Activated CD8-positive, alpha-beta memory T cell treated with anti-CD3 and anti-CD28 coated beads for 48 hours (primary cell): ENCODE results near the gene CAV1.

ENCODE experiments used
- DNase-seq, 3 experiments: peaks; one replicate each; pipeline ENCODE4 v3.0.0-alpha.2; 2020; ENCODE audit warnings: low read depth in 2 of 3, low spot score in 2 of 3

The CAV1 gene

GRCh38 chr7:116610210-116610609 is 85.4 kb downstream of the CAV1 start:
- DNase-seq, result no peak

DNA sequence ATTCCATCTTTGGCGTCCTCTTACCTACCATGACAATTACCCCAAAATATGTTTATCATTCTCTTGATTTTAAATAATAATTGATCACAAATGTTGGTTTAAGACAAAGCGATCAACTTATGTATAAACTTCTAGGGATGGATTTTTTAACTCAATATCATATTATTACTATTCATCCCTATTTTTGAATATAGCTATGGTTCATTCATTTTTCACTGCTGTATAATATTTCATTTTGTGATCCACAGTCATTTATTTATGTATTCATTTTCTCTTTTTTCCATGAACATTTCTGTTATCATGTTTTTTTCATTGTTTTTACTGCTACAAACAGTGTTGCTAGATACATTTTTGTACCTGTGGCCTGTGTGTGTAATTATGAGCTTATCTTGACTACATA is 85.9 kb downstream of the CAV1 start:
- no peak for DNase-seq
